GM10266 (cell line): ENCODE measurements around the gene LRRC49.
A peak's percentile ranks its signal among the peaks of the same experiment; 100 is the strongest.
"Not testable (repeated sequence)": the region's sequence is repeated elsewhere in the genome, so short reads cannot be mapped to it uniquely, and the experiment has no call there.

ENCODE experiments used
- DNase-seq: peaks from one replicate; pipeline ENCODE4 v3.0.0; 2012; ENCODE audit errors: extremely low spot score
- TF ChIP-seq, protein P1 (sequence below): IDR thresholded peaks from 2 replicates; pipeline ENCODE4 v1.5.1; 2012; ENCODE audit warnings: mild to moderate bottlenecking, low read depth; ENCODE audit not compliant: control insufficient read depth, insufficient read depth; ENCODE audit errors: missing control alignments

The LRRC49 gene

DNA sequence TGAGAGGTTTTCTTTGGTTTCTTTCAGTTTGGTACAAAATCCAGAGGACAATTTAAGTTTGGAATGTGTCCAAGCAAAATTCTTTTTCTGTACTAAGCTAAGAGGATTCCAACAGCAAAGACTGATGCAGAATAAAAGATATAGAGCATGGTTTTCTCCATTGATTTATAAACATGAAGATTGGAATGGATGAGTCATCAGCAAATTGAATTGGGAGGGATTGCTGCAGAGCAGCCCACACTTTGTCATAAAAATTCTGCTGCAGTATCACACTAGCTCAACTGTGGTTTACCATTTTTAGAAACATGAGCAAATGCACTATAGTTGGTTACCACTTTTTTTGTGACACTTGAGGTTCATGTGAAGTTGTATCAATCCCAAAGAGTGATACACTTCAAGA is 22.6 kb upstream of the LRRC49 start:
- DNase-seq = peak; percentile 61
- TF ChIP-seq, protein P1, sequence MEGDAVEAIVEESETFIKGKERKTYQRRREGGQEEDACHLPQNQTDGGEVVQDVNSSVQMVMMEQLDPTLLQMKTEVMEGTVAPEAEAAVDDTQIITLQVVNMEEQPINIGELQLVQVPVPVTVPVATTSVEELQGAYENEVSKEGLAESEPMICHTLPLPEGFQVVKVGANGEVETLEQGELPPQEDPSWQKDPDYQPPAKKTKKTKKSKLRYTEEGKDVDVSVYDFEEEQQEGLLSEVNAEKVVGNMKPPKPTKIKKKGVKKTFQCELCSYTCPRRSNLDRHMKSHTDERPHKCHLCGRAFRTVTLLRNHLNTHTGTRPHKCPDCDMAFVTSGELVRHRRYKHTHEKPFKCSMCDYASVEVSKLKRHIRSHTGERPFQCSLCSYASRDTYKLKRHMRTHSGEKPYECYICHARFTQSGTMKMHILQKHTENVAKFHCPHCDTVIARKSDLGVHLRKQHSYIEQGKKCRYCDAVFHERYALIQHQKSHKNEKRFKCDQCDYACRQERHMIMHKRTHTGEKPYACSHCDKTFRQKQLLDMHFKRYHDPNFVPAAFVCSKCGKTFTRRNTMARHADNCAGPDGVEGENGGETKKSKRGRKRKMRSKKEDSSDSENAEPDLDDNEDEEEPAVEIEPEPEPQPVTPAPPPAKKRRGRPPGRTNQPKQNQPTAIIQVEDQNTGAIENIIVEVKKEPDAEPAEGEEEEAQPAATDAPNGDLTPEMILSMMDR = no peak

DNA sequence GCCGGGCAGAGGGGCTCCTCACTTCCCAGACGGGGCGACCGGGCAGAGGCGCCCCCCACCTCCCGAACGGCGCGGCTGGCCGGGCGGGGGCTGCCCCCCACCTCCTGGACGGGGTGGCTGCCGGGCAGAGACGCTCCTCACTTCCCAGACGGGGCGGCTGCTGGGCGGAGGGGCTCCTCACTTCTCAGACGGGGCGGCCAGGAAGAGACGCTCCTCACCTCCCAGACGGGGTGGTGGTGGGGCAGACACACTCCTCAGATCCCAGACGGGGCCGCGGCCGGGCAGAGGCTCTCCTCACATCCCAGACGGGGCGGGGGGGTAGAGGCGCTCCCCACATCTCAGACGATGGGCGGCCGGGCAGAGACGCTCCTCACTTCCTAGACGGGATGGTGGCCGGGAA is 21.1 kb upstream of the LRRC49 start:
- not testable (repeated sequence) for DNase-seq

DNA sequence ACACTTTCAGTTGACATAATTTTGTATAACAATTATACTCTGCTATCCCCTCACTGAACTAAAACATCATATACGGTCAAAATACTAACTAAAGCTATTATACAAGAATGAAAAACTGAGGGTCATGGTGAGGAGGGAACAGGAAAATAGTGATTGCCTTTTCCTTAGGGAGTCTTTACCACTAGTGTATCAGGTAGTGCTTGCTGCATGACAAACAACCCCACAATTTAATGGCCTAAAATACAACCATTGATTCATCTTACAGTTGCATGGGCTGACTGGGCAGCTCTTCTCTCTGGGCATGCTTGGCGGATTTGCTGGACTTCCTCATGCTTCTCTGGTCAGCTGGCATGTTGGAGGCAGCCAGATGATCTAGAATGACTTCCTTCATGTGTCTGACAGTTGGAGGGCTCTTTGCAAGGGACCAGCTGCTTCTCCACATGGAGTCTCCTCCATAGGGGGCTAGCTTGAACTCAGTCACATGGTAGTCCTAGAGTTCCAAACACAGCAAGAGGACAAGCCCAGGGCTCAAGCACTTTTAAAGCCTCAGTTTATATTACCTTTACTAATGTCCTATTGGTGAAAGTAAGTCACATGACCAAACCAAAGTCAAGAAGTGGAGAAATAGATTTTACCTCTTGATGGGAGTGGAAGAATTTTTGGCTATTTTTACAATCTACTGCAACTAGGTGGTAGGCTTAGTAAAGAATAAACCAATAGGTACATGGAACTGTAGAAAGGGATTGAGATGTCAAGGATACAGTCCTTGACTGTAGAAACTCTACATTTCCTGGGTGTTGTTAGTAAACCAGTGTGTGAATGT is 19.2 kb upstream of the LRRC49 start:
- DNase-seq = no peak
- TF ChIP-seq, protein P1 = no peak

DNA sequence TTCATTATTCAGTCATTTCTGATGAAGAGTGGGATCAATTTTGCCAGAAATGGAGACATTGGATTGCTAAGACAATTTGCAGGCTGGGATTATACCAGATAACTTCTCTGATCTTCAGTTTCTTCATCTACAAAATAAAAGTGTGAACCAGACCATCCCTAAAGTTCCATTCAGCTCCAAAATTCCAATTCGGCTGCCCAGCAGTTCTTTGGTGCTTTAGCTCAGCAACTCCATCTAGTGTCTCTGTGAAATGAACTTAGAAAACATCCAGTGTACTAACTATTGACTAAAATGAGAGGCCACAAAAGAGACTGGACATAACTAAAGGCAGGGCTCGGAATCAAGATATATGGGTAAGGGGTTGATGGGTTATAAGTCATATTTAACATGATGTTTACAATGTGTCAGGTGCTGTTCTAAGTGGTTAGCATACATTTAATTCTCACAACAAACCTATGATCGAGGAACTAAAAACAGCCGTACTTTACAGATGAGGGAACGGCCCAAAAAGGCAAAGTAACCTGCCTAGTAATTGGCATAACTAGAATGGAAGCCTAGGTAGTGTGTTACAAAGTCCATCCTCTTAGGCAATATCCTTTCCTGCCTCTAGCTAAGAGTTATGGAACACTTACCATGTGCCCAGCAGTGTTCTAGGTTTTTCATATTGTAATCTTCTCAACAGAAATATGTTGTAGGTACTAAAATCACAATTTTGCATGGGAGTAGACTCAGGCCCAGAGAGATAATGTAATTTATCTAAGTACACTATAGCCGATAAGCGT is 17.4 kb upstream of the LRRC49 start:
- TF ChIP-seq, protein P1 = peak; percentile 43
- DNase-seq = peak; percentile 48

DNA sequence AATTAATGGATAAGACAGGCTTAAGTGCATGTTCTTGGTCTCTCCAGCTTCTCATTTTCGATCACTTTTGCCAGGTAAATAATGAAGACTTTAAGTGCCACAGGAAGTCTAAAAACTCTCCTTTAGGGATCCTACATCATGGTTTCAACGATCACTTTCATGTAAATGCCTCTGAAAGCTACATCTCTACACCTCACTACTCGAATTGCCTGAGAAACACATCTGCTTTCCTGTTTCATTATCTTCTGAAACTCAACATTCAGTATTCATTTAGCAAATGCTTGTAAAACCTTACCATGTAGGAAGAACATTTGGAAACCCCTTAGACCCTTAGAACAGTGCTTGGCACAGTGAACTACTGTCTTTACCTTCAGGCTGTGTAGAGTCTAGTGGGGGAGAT is 16.6 kb upstream of the LRRC49 start:
- DNase-seq = no peak
- TF ChIP-seq, protein P1 = no peak

DNA sequence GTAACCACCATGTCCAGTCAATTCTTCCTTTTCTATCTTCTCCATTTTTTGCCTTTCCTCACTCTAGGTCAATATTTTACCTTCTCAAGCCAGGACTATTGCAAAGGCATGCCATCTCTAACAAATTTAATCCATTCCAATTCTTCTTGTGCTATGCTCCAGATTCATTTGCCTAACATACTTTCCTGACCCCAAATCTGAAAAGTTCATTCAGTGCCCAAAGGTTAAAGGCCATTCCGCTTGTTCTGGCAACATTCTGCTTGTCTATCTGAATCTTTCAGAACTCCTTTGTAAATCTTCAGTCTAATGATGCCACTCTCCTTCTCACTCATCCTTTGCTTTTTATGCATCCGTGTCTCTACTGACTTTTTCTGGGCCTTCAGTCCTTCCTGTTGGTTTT is 15.9 kb upstream of the LRRC49 start:
- DNase-seq = no peak
- TF ChIP-seq, protein P1 = no peak

DNA sequence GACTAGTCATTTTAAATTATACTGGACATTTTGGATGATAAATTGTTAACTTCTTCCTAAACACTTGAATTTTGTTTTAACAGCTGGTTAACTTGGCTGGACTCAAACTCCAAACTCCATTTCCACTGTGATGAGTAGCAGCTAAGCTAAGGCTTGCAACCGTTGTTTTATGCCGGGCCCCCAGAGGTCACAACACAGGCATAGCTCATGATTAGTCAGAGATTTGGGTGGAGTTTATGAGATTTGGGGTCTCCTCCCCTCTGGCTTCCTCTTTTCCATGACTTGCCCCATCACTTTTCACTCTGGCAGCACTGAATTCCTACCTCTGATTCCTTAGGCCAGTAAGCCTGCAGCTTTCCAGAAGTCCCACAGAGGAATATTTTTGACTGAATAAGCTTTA is 13.2 kb upstream of the LRRC49 start:
- TF ChIP-seq, protein P1 = no peak
- no peak for DNase-seq
